ENCODE measurements around the gene TUFT1.
A peak's percentile ranks its signal among the peaks of the same experiment; 100 is the strongest.

TUFT1 gene

GRCh38 chr1:151611832-151612500 lies 71.9 kb downstream of the TUFT1 start, which contains the start of gene SNX27 (continued):
- TF ChIP-seq ZNF18 (tag by site-specific recombination; IDR thresholded peaks at IDR 0.05) (no peak), INSM2 (tag by site-specific recombination; IDR thresholded peaks at IDR 0.05) (no peak), ZFP37 (tag by site-specific recombination; IDR thresholded peaks at IDR 0.05) (no peak), ZBTB17 (tag by site-specific recombination; IDR thresholded peaks at IDR 0.05) (peak; percentile 90), ZNF510 (tag by site-specific recombination; IDR thresholded peaks at IDR 0.05; ENCODE audit: insufficient replicate concordance) (no peak), HOXA7 (CRISPR knock-in tag; IDR thresholded peaks at IDR 0.05; ENCODE audit: borderline replicate concordance) (no peak), ZNF513 (tag by site-specific recombination; IDR thresholded peaks at IDR 0.05) (peak; percentile 72), ZNF10 (tag by site-specific recombination; IDR thresholded peaks at IDR 0.05) (no peak), ZNF214 (tag by site-specific recombination; IDR thresholded peaks at IDR 0.05; ENCODE audit: borderline replicate concordance) (no peak), ZNF391 (tag by site-specific recombination; IDR thresholded peaks at IDR 0.05; ENCODE audit: borderline replicate concordance, low read depth) (peak; percentile 45; the same call in 1 of the 2 replicates), ZNF175 (tag by site-specific recombination; IDR thresholded peaks at IDR 0.05) (no peak), ZNF223 (tag by site-specific recombination; IDR thresholded peaks at IDR 0.05) (no peak), ZNF514 (tag by site-specific recombination; IDR thresholded peaks at IDR 0.05) (no peak), ATF2 (tag by site-specific recombination; IDR thresholded peaks at IDR 0.05; ENCODE audit: low read depth) (no peak), REST (tag by site-specific recombination; IDR thresholded peaks at IDR 0.05) (0 out of 2 replicates have a peak, but pooled peaks have one; percentile 14), KLF10 (tag by site-specific recombination; IDR thresholded peaks at IDR 0.05) (peak; percentile 63), ZNF501 (tag by site-specific recombination; IDR thresholded peaks at IDR 0.05) (no peak), ZBTB44 (tag by site-specific recombination; IDR thresholded peaks at IDR 0.05) (peak; percentile 60; the same call in 1 of the 2 replicates), ZBTB6 (tag by site-specific recombination; IDR thresholded peaks at IDR 0.05) (no peak), KLF7 (tag by site-specific recombination; IDR thresholded peaks at IDR 0.05; ENCODE audit: borderline replicate concordance) (no peak), ZNF549 (tag by site-specific recombination; IDR thresholded peaks at IDR 0.05) (no peak), ZNF354C (tag by site-specific recombination; IDR thresholded peaks at IDR 0.05; ENCODE audit: borderline replicate concordance, low read depth) (no peak), ZBTB7A (tag by site-specific recombination; IDR thresholded peaks at IDR 0.05; ENCODE audit: low read depth) (no peak; the same call in 1 of the 2 replicates), BCL6B (tag by site-specific recombination; IDR thresholded peaks at IDR 0.05) (no peak)
